Karpas-422 (cell line): ENCODE results near the gene VENTX. TPM values are rescaled to one million over a fixed set of nuclear protein-coding genes. Genes with fewer than 3 reads are reported as not detected.

Experiments used
- DNase-seq: peaks from one replicate; pipeline ENCODE4 v3.0.0-alpha.2; 2015
- H2AFZ ChIP-seq: fragments of 200-600 bp; sonication (generic); 2 replicates; pipeline ENCODE4 v1.6.1; 2014; ENCODE audit warnings: antibody characterized with exemption, low read length, mixed read lengths
- H3K27ac ChIP-seq: fragments of 200-600 bp; sonication (generic); 2 replicates; pipeline ENCODE4 v1.5.1; 2014; ENCODE audit warnings: mild to moderate bottlenecking, low read length, moderate library complexity
- H3K27me3 ChIP-seq: fragments of 200-600 bp; sonication (generic); 2 replicates; pipeline ENCODE4 v1.6.1; 2014; ENCODE audit warnings: low read length, mixed read lengths
- H3K36me3 ChIP-seq: fragments of 200-600 bp; sonication (generic); 2 replicates; pipeline ENCODE4 v1.6.1; 2014; ENCODE audit warnings: low read length, mixed read lengths; ENCODE audit not compliant: insufficient read depth
- H3K4me1 ChIP-seq: fragments of 200-600 bp; sonication (generic); 2 replicates; pipeline ENCODE4 v1.6.1; 2014; ENCODE audit warnings: mild to moderate bottlenecking, low read length, mixed read lengths
- H3K4me2 ChIP-seq: fragments of 200-600 bp; sonication (generic); 2 replicates; pipeline ENCODE4 v1.6.1; 2014; ENCODE audit warnings: low read length, low read depth, mild to moderate bottlenecking; ENCODE audit not compliant: poor library complexity, severe bottlenecking
- H3K4me3 ChIP-seq: fragments of 200-600 bp; sonication (generic); 2 replicates; pipeline ENCODE4 v1.5.1; 2014; ENCODE audit warnings: mild to moderate bottlenecking, antibody characterized with exemption, low read length, mixed read lengths
- H3K79me2 ChIP-seq: fragments of 200-600 bp; sonication (generic); 2 replicates; pipeline ENCODE4 v1.6.1; 2014; ENCODE audit warnings: mild to moderate bottlenecking, low read length, mixed read lengths
- H3K9ac ChIP-seq: fragments of 200-600 bp; sonication (generic); 2 replicates; pipeline ENCODE4 v1.6.0; 2014; ENCODE audit warnings: low read length
- H3K9me2 ChIP-seq: fragments of 200-600 bp; sonication (generic), shearing (Covaris generic); replicated peaks from 2 replicates; pipeline ENCODE4 v1.6.0; 2014; ENCODE audit warnings: mild to moderate bottlenecking, low read length, moderate library complexity; ENCODE audit not compliant: insufficient read depth
- H3K9me3 ChIP-seq: fragments of 300-700, 200-600 bp; sonication (generic); 2 replicates; pipeline ENCODE4 v1.6.1; 2014; ENCODE audit warnings: low read length, mixed read lengths
- H4K20me1 ChIP-seq: fragments of 200-600 bp; sonication (generic); 2 replicates; pipeline ENCODE4 v1.6.1; 2014; ENCODE audit warnings: mild to moderate bottlenecking, antibody characterized with exemption, low read length, low read depth; ENCODE audit not compliant: insufficient read depth
- total RNA-seq: library from RNA; depleted of rRNA; stranded (reverse); fragments of >200 nt; shearing (Covaris generic); gene quantifications from 2 replicates; pipeline ENCODE4 v1.2.3, GENCODE V29; 2014; ENCODE audit warnings: low replicate concordance

The VENTX gene
- total RNA-seq, 1 experiment from 2014 or later, result not detected

GRCh38 chr10:133205146-133205545 lies 32.5 kb upstream of the VENTX start:
- Histone ChIP-seq H3K9ac (no peak overlapping the region), H4K20me1 (no peaks in the 10 kb centered on the region), H3K27ac (no peak overlapping the region), H3K4me2 (no peak overlapping the region), H3K4me3 (no peak overlapping the region), H2AFZ (no peak overlapping the region), H3K79me2 (no peaks in the 10 kb centered on the region), H3K27me3 (no peaks in the 10 kb centered on the region), H3K36me3 (no peaks in the 10 kb centered on the region), H3K9me3 (no peaks in the 10 kb centered on the region), H3K9me2 (no peaks in the 10 kb centered on the region), H3K4me1 (no peaks in the 10 kb centered on the region)
- no peak for DNase-seq

GRCh38 chr10:133206356-133207040 lies 31.2 kb upstream of the VENTX start:
- Histone ChIP-seq H3K36me3 (no peaks in the 10 kb centered on the region), H3K9ac (no peak overlapping the region), H2AFZ (no peak overlapping the region), H4K20me1 (no peaks in the 10 kb centered on the region), H3K27ac (no peak overlapping the region), H3K9me2 (no peaks in the 10 kb centered on the region), H3K4me1 (no peaks in the 10 kb centered on the region), H3K79me2 (no peaks in the 10 kb centered on the region), H3K9me3 (no peaks in the 10 kb centered on the region), H3K4me2 (no peak overlapping the region), H3K27me3 (no peaks in the 10 kb centered on the region), H3K4me3 (no peak overlapping the region)
- no peak for DNase-seq

- Histone ChIP-seq H3K27ac (no peak overlapping the region), H3K4me2 (no peak overlapping the region)
These were observed 30.5 kb upstream of the VENTX start for GRCh38 chr10:133207041-133207600.

GRCh38 chr10:133207627-133208026 lies 30.0 kb upstream of the VENTX start:
- H3K36me3 ChIP-seq, result no peaks in the 10 kb centered on the region
- H4K20me1 ChIP-seq, result no peaks in the 10 kb centered on the region
- H3K27me3 ChIP-seq, result no peaks in the 10 kb centered on the region
- H3K4me3 ChIP-seq, result no peak overlapping the region
- no peak overlapping the region for H2AFZ ChIP-seq
- no peaks in the 10 kb centered on the region for H3K9me3 ChIP-seq
- no peak overlapping the region for H3K27ac ChIP-seq
- H3K9ac ChIP-seq, result no peak overlapping the region
- no peak for DNase-seq
- no peaks in the 10 kb centered on the region for H3K9me2 ChIP-seq
- H3K4me1 ChIP-seq, result no peaks in the 10 kb centered on the region
- no peak overlapping the region for H3K4me2 ChIP-seq
- H3K79me2 ChIP-seq, result no peaks in the 10 kb centered on the region

More at GRCh38 chr10:133207041-133207600, 30.5 kb upstream of the VENTX start:
- H3K9me2 ChIP-seq, result no peaks in the 10 kb centered on the region
- H3K4me1 ChIP-seq, result no peaks in the 10 kb centered on the region
- no peak overlapping the region for H2AFZ ChIP-seq
- no peaks in the 10 kb centered on the region for H3K36me3 ChIP-seq
- no peaks in the 10 kb centered on the region for H3K79me2 ChIP-seq
- no peaks in the 10 kb centered on the region for H4K20me1 ChIP-seq
- no peak for DNase-seq
- H3K9ac ChIP-seq, result no peak overlapping the region
- no peaks in the 10 kb centered on the region for H3K9me3 ChIP-seq
- no peaks in the 10 kb centered on the region for H3K27me3 ChIP-seq
- H3K4me3 ChIP-seq, result no peak overlapping the region

GRCh38 chr10:133208466-133208865 lies 29.2 kb upstream of the VENTX start:
- Histone ChIP-seq H3K79me2 (no peaks in the 10 kb centered on the region), H3K9ac (no peak overlapping the region), H3K9me3 (no peaks in the 10 kb centered on the region), H3K27me3 (no peaks in the 10 kb centered on the region), H3K27ac (no peak overlapping the region), H3K36me3 (no peaks in the 10 kb centered on the region), H3K4me2 (no peak overlapping the region), H3K4me1 (no peaks in the 10 kb centered on the region), H3K9me2 (no peaks in the 10 kb centered on the region), H2AFZ (no peak overlapping the region), H3K4me3 (no peak overlapping the region), H4K20me1 (no peaks in the 10 kb centered on the region)
- DNase-seq, result no peak

GRCh38 chr10:133209117-133209516 lies 28.5 kb upstream of the VENTX start:
- no peaks in the 10 kb centered on the region for H3K79me2 ChIP-seq
- no peaks in the 10 kb centered on the region for H3K36me3 ChIP-seq
- DNase-seq, result no peak
- no peak overlapping the region for H3K4me3 ChIP-seq
- H3K9me3 ChIP-seq, result no peaks in the 10 kb centered on the region
- H3K27ac ChIP-seq, result no peak overlapping the region
- H2AFZ ChIP-seq, result no peak overlapping the region
- no peaks in the 10 kb centered on the region for H3K9me2 ChIP-seq
- no peak overlapping the region for H3K9ac ChIP-seq
- no peaks in the 10 kb centered on the region for H3K4me1 ChIP-seq
- no peaks in the 10 kb centered on the region for H3K27me3 ChIP-seq
- no peaks in the 10 kb centered on the region for H4K20me1 ChIP-seq
- H3K4me2 ChIP-seq, result no peak overlapping the region

GRCh38 chr10:133209641-133210040 lies 28.0 kb upstream of the VENTX start:
- no peaks in the 10 kb centered on the region for H3K36me3 ChIP-seq
- H3K27me3 ChIP-seq, result no peaks in the 10 kb centered on the region
- H2AFZ ChIP-seq, result no peak overlapping the region
- no peaks in the 10 kb centered on the region for H3K9me3 ChIP-seq
- H3K9ac ChIP-seq, result no peak overlapping the region
- no peaks in the 10 kb centered on the region for H4K20me1 ChIP-seq
- H3K9me2 ChIP-seq, result no peaks in the 10 kb centered on the region
- DNase-seq, result no peak
- no peaks in the 10 kb centered on the region for H3K79me2 ChIP-seq
- no peak overlapping the region for H3K27ac ChIP-seq
- H3K4me3 ChIP-seq, result no peak overlapping the region
- no peak overlapping the region for H3K4me2 ChIP-seq
- H3K4me1 ChIP-seq, result no peaks in the 10 kb centered on the region

- Histone ChIP-seq H3K27ac (no peak overlapping the region), H3K9me3 (no peaks in the 10 kb centered on the region), H3K4me3 (no peak overlapping the region), H3K36me3 (no peaks in the 10 kb centered on the region), H3K9ac (no peak overlapping the region), H3K4me1 (no peaks in the 10 kb centered on the region), H3K9me2 (no peaks in the 10 kb centered on the region), H3K79me2 (no peaks in the 10 kb centered on the region), H4K20me1 (no peaks in the 10 kb centered on the region), H2AFZ (no peak overlapping the region), H3K4me2 (no peak overlapping the region), H3K27me3 (no peaks in the 10 kb centered on the region)
- DNase-seq, result no peak
These were observed 27.1 kb upstream of the VENTX start for GRCh38 chr10:133210398-133211140.
